ENCODE data around the gene KIAA1755.

Gene KIAA1755

GRCh38 chr20:38203981-38204357, 56.6 kb downstream of the KIAA1755 start:
- DNase-seq (ENCODE audit: low read depth) = no peak

DNA sequence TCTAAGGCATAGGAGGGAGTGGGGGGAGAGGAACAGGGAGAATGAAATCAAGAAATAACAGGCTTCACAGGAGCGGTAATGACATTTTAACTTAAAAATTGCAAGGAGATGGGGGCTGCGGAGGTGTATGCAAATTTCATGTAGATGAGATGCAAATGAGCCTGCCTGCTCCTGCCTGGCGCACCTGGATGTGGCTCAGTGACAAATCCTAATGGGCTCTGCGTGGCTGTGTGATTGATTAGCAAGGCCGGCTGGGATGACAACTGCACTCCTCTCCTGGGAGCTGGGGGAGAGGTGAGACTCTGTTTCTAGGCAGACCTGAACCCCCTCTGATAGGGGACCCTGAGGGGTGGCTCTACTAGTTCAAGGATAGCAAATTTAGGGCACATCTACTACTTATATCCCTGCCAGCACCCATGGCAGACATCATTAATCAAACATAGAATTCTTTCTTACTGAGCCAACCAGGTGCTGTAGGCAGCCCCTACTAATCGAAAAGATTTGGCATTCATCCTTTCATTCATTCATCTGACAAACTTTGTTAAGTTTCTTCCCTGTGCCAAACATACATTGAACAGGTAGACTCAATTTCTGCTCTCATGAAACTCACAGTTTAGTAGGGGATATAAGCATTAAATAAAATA, 57.1 kb downstream of the KIAA1755 start:
- no peak for DNase-seq (ENCODE audit: low read depth)

GRCh38 chr20:38202982-38203293, 57.6 kb downstream of the KIAA1755 start:
- no peak for DNase-seq (ENCODE audit: low read depth)

GRCh38 chr20:38202153-38202981, 58.2 kb downstream of the KIAA1755 start:
- no peak for DNase-seq (ENCODE audit: low read depth)

GRCh38 chr20:38201356-38201755, 59.2 kb downstream of the KIAA1755 start:
- no peak for DNase-seq (ENCODE audit: low read depth)

DNA sequence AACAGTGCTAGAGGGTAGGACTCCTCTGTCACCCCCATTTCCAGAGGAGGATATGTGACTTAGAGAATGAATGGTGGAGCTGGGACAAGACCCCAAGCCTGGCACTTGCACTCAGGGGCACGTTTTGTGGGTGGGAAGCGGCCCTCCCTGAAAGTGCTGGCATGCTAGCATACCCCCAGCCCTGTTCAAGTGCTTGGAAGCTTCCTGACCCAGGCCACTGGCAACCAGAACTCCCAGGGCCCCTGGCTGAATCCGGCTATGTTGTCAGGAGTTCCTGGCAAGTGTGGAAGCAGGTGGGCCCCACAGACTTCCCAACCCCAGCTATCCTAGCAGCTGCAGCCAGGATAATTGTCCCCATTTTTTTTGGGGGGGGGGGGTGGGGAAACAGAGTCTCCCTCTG, 59.9 kb downstream of the KIAA1755 start:
- DNase-seq (ENCODE audit: low read depth) = no peak

DNA sequence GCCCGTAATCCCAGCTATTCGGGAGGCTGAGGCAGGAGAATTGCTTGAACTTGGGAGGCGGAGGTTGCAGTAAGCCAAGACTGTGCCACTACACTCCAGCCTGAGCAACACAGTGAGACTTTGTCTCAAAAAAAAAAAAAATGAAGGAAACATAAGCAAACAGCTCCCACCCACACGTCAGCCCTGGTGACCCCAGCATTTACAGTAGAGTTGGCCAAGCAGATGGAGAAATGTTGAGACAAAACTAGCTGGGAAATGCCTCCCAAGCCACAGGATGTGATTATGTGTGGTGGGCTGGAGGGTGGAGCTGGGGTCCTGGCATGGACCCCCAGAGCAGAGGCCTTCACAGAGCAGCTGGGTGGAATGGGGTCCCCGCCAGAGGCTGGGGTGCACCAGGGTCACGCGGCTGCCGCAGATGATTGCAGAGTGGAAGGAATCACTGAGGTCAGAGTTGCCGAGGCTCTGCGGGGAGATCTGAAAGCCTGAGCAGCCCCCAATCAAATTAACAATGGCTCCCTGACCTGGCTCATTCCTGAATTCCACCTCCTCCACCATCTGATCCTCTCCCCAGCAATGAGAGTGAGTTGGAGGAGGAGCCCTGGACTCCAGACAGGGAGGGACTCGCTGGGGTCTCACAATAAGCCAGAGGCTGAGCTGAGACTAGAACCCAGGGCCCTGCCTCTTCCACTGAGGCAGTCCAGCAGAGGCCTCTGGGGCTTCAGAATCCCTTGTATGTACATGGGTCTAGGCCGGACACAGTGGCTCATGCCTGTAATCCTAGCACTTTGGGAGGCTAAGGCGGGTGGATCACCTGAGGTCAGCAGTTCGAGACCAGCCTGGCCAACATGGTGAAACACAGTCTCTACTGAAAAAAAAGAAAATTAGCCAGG, 60.8 kb downstream of the KIAA1755 start:
- no peak for DNase-seq (ENCODE audit: low read depth)

DNA sequence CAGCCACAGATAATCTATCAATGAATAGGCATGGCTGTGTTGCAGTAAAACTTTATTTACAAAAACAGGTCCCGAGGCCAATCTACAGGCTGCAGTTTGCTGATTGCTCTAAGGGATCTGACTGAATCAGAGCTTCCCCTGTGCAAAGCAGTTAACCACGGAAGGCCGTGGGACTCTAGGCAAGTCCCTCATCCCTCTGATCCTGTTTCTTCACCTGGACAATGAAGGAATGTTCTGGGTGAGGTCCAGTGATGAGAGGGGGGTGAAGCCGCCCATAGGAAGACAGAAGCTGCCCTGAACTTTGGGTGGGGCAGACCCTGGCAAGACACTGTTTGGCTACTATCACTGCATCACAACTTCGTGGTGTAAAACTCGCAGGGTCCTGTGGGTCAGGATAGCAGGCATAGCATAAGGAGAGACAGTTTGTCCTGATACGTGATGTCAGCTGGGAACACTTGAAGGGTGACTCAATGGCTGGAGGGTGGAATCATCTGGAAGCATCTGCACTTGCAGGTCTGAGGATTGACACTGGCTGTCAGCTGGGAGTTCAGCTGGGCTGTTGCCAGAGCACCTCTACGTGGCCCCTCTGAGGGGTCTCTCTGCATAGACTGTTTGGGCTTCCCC, 62.2 kb downstream of the KIAA1755 start:
- no peak for DNase-seq (ENCODE audit: low read depth)

DNA sequence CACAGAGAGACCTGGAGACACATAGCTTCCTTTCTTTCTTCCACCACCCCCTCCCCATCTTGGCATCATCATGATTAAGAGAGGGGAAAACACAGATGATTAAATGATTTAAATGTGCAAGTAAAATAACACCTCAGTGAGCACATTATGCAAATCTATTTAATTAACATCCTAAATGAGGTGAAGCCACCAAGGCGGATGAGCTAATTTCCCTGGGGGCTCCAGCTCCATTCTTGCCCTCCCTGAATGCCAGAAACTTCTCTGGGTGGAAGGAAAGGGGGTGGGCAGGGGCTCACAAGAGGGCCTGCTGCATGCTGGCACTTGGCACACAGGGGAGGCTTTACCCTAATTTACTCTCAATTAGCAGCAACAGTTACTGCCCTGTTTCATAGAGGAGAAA, 62.9 kb downstream of the KIAA1755 start:
- no peak for DNase-seq (ENCODE audit: low read depth)

- no peak for DNase-seq (ENCODE audit: low read depth)
These were observed 63.3 kb downstream of the KIAA1755 start for GRCh38 chr20:38197217-38197616.

GRCh38 chr20:38196592-38196991, 63.9 kb downstream of the KIAA1755 start:
- DNase-seq (ENCODE audit: low read depth) = no peak

- DNase-seq (ENCODE audit: low read depth) = no peak
These were observed 64.5 kb downstream of the KIAA1755 start for GRCh38 chr20:38196076-38196475.

GRCh38 chr20:38195521-38195920, 65.0 kb downstream of the KIAA1755 start:
- DNase-seq (ENCODE audit: low read depth) = no peak

DNA sequence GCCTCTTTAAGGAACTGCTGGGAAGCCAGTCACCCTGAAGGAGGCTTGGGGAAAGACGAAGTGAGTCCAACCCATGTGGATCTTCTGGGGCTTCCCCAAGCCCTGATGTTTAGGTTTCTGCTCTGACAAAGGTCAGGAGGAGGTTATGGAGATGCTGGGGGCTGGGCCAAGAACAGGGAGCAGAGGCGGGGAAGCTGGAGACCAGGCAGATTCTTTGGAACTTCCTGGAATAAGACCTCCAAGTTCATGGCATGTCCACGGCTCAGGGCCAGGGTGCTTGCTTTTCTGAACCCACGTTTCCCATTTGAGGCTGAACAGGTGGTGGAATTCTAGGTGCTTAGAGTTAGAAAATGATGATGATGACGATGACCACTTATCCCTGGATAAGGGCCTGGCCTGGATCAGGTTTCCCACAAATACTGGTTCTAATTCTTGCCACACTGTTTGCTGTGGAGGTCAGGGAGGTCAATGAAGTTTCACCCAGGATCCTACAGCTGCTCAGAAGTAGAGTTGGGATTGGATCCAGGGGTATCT, 65.5 kb downstream of the KIAA1755 start:
- no peak for DNase-seq (ENCODE audit: low read depth)

DNA sequence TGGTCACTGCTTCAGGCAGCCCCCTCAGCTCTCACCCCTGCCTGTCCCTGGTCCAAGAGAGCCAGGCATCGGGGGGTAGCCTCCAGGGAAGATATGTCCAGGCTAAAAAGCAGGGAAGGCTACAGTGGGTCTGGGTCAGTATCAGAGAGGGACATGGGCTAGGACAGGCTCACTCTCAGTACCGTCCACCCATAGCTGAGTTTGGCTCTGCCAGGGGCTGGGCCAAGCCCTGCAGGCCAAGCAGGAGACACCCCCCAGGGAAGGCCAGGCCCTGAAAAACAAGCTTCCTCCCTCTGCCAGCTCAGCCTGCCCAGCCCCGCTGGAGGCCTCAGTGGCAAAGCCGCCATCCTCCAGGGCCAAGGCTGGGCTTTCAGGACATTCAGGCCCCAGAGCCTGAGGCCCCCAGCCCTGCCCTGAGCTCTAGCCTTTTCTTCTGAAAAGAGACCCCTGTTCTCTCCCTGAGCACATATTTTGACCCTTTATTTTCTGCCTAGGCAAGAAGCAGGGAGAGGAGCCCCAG, 66.9 kb downstream of the KIAA1755 start:
- DNase-seq (ENCODE audit: low read depth) = no peak

GRCh38 chr20:38192323-38192885, 68.1 kb downstream of the KIAA1755 start:
- no peak for DNase-seq (ENCODE audit: low read depth)

DNA sequence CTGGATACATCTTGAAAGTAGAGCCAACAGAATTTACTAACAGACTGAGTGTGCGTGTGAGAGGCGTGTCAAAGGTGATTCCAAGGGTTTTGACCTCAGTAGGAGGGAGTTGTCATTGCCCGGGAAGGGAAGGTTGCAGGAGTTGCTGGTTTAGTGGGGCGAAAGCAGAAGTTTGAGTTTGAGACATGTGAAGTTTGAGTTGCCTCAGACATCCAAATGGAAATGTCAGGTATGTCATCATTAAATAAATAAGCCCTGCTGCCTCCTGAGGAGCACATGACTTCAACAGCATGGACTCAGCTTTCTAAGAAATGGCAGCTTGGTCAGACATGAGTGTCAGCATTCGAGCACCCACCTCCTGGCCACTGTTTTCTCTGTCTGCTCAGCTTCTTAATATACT, 68.9 kb downstream of the KIAA1755 start:
- no peak for DNase-seq (ENCODE audit: low read depth)

DNA sequence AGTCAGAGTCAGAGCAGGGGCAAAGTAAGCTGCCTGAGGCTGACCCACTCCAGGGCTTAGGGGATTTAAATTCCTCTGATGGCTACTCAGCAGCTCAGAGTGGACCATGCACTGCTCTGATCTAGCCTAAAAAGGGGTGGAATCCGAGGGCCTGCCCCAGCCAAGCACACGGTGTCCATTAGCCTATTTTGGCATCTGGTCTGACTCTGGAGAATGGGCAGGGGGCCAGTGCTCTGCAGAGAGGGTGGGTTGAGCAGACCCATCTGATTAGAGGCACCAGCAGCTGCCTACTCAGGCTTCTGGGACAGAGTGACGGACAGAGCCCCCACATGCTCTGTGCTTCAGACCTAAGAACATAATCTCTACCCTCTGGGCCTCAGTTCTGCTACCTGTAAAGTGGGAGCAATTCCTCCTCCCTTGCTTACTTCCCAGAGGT, 69.6 kb downstream of the KIAA1755 start:
- no peak for DNase-seq (ENCODE audit: low read depth)

DNA sequence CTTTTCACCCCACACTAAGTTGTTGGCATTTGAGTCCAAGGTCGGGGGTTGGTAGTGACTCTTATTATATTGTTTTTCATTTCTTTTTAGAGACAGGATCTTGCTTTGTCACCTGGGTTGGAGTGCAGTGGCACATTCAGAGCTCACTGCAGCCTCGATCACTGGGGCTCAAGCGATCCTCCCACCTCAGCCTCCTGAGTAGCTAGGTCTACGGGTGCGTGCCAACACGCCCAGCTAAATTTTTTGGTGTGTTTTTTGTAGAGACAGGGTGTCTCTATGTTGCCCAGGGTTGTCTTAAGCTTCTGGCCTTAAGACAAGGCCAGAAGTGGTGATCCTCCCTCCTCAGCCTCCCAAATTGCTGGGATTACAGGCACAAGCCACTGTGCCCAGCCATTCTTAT, 70.4 kb downstream of the KIAA1755 start:
- no peak for DNase-seq (ENCODE audit: low read depth)

DNA sequence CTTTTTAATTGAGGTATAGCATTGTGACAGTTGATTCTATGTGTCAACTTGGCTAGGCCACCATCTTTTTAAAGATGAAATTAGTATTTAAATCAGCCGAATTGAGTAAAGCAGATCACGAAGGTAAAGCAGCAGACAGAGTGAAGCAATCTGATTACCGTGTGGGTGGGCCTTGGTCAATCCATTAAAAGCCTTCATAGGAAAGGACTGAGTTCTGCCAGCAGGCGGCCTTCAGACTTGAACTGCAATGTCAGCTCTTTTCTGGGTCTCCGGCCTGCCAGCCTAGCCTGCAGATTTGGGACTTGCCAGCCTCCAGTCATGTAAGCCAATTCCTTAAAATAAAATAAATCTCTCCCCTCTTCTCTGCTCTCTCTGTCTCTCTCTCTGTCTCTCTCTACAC, 73.0 kb downstream of the KIAA1755 start:
- DNase-seq (ENCODE audit: low read depth) = no peak

DNA sequence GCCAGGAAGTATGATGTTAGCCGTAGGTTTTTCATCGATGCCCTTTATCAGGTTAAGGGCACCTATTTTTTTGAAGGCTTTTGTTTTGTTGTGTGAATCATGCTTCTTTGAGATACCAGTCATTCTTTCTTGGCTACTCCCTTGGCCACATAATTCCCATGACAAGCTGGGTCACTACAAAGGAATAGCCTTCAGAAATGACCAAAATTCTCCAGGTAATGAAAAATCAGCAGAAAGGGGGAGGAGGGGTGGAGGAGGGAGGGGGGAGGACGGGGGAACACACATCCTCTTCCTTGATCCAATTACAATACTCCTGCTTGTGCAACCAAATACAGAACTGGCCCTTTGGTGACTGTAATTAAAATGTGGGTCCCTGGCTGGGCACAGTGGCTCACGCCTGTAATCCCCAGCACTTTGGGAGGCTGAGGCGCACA, 73.7 kb downstream of the KIAA1755 start:
- DNase-seq (ENCODE audit: low read depth) = no peak
